CD14-positive monocyte (primary cell): ENCODE results near the gene CENPL. TPM values are rescaled to one million over a fixed set of nuclear protein-coding genes. Genes with fewer than 3 reads are reported as not detected.
A peak's percentile ranks its signal among the peaks of the same experiment; 100 is the strongest.
"Not testable (repeated sequence)": the region's sequence is repeated elsewhere in the genome, so short reads cannot be mapped to it uniquely, and the experiment has no call there.

Experiments used
- DNase-seq, 3 donors: peaks; one replicate each; pipeline ENCODE4 v3.0.0-alpha.2; 2011 to 2022
- H2AFZ ChIP-seq: 2 replicates; pipeline ENCODE4 v1.6.0; 2012; ENCODE audit warnings: mild to moderate bottlenecking, low read depth, low read length, inconsistent platforms; ENCODE audit not compliant: insufficient read depth, poor library complexity, severe bottlenecking
- H3K27ac ChIP-seq, 2 donors: 1 replicate in 1 of 2; 2 replicates in 1 of 2; pipeline ENCODE4 v1.5.1; 2012 to 2013; ENCODE audit warnings: low read length in 2 of 2, control low read depth in 1 of 2, inconsistent platforms in 1 of 2, low read depth in 1 of 2, mild to moderate bottlenecking in 1 of 2
- H3K27me3 ChIP-seq, 2 donors: one replicate each; pipeline versions ENCODE4 v1.6.0 to v1.6.1; 2011 to 2013; ENCODE audit warnings: low read length in 2 of 2; ENCODE audit not compliant: control insufficient read depth in 2 of 2, insufficient read depth in 2 of 2
- H3K36me3 ChIP-seq, 2 donors: replicated peaks in 1 of 2; 1 replicate in 1 of 2; 2 replicates in 1 of 2; pipeline versions ENCODE4 v1.5.1 to v1.6.1; 2012 to 2013; ENCODE audit warnings: low read length in 2 of 2, control low read depth in 1 of 2, inconsistent platforms in 1 of 2, mild to moderate bottlenecking in 1 of 2; ENCODE audit not compliant: insufficient read depth in 2 of 2, control insufficient read depth in 1 of 2
- H3K4me1 ChIP-seq, 2 donors: 1 replicate in 1 of 2; 2 replicates in 1 of 2; pipeline versions ENCODE4 v1.5.1 to v1.6.1; 2012 to 2013; ENCODE audit warnings: low read length in 2 of 2, control low read depth in 1 of 2, inconsistent platforms in 1 of 2, mild to moderate bottlenecking in 1 of 2, moderate library complexity in 1 of 2; ENCODE audit not compliant: insufficient read depth in 2 of 2, control insufficient read depth in 1 of 2
- H3K4me2 ChIP-seq: replicated peaks from 2 replicates; pipeline ENCODE3; 2012; ENCODE audit warnings: low read length, moderate library complexity, mild to moderate bottlenecking; ENCODE audit not compliant: poor library complexity, severe bottlenecking; ENCODE audit errors: extremely low read depth
- H3K4me3 ChIP-seq, 3 experiments: fragments of 200-600 bp in 1 of 3; sonication (generic) in 1 of 3; replicated peaks in 1 of 3; 1 replicate in 2 of 3; 2 replicates in 1 of 3; pipeline ENCODE4 v1.5.1; 2011 to 2013; ENCODE audit warnings: low read length in 3 of 3, mild to moderate bottlenecking in 3 of 3, control low read depth in 2 of 3, low read depth in 2 of 3, inconsistent platforms in 1 of 3, moderate library complexity in 1 of 3
- H3K79me2 ChIP-seq: 2 replicates; pipeline ENCODE4 v1.6.0; 2012; ENCODE audit warnings: mild to moderate bottlenecking, control low read depth, inconsistent platforms, low read length, moderate library complexity; ENCODE audit not compliant: insufficient read depth
- H3K9ac ChIP-seq: 2 replicates; pipeline ENCODE4 v1.6.0; 2017; ENCODE audit warnings: low read length, mild to moderate bottlenecking; ENCODE audit not compliant: insufficient read depth, poor library complexity, severe bottlenecking
- H3K9me3 ChIP-seq, 2 donors: replicated peaks in 1 of 2; 1 replicate in 1 of 2; 2 replicates in 1 of 2; pipeline versions ENCODE4 v1.5.1 to v1.6.1; 2012 to 2013; ENCODE audit warnings: low read length in 2 of 2, control low read depth in 1 of 2; ENCODE audit not compliant: control insufficient read depth in 1 of 2, insufficient read depth in 1 of 2
- H4K20me1 ChIP-seq: 2 replicates; pipeline ENCODE4 v1.6.0; 2012; ENCODE audit warnings: mild to moderate bottlenecking, low read length, control low read depth, moderate library complexity; ENCODE audit not compliant: insufficient read depth
- H3K27ac Mint-ChIP-seq, 7 donors: one replicate each; pipeline ENCODE4 v1.8.0; 2020; ENCODE audit warnings: mild to moderate bottlenecking in 7 of 7, mixed read lengths in 7 of 7, moderate library complexity in 6 of 7, inconsistent platforms in 2 of 7
- H3K27me3 Mint-ChIP-seq, 3 donors: one replicate each; pipeline ENCODE4 v1.8.0; 2021 to 2022; ENCODE audit warnings: low read depth in 3 of 3, mild to moderate bottlenecking in 3 of 3, mixed read lengths in 3 of 3, moderate library complexity in 3 of 3, inconsistent platforms in 1 of 3
- H3K36me3 Mint-ChIP-seq, 2 donors: one replicate each; pipeline ENCODE4 v1.8.0; 2020; ENCODE audit warnings: mixed read lengths in 2 of 2, inconsistent platforms in 1 of 2, mild to moderate bottlenecking in 1 of 2
- H3K4me1 Mint-ChIP-seq: one replicate; pipeline ENCODE4 v1.8.0; 2020; ENCODE audit warnings: mild to moderate bottlenecking, mixed read lengths
- H3K4me3 Mint-ChIP-seq, 2 donors: one replicate each; pipeline ENCODE4 v1.8.0; 2020; ENCODE audit warnings: mild to moderate bottlenecking in 2 of 2, mixed read lengths in 2 of 2, moderate library complexity in 1 of 2
- H3K9me3 Mint-ChIP-seq, 7 donors: one replicate each; pipeline ENCODE4 v1.8.0; 2020 to 2022; ENCODE audit warnings: mixed read lengths in 7 of 7, mild to moderate bottlenecking in 6 of 7, moderate library complexity in 6 of 7, inconsistent platforms in 2 of 7
- whole genome bisulfite sequencing: methylation state at CpG from one replicate; pipeline ENCODE4 v1.1.5; 2013; ENCODE audit warnings: missing lambda C conversion rate; ENCODE audit not compliant: insufficient coverage; 5-methylcytosine and 5-hydroxymethylcytosine counted together
- intact Hi-C, 2 donors: fragments of 100-400 bp; cut with micrococcal nuclease; formaldehyde crosslinking; loops; one replicate each; pipeline versions ENCODE4 v1.15.0 to v1.15.1; 2023
- polyA plus RNA-seq, 3 donors: library from polyadenylated mRNA; depleted of rRNA in 1 of 3; unstranded in 2 of 3; stranded (reverse) in 1 of 3; fragments of 300-500 nt in 2 of 3; fragments of >200 nt in 1 of 3; fragmentation: Illumina TruSeq in 2 of 3; gene quantifications; 1 replicate in 2 of 3; 2 replicates in 1 of 3; pipeline ENCODE4 v1.2.3, GENCODE V29; 2012 to 2021
- TF ChIP-seq, protein P1 (sequence below): fragments of 200-600 bp; IDR thresholded peaks from one replicate; pipeline ENCODE4 v1.8.0; 2022; ENCODE audit warnings: antibody characterized with exemption, mild to moderate bottlenecking

The CENPL gene
- polyA plus RNA-seq, 3 donors: 0.49 to 2.6 (median 0.81) TPM

DNA sequence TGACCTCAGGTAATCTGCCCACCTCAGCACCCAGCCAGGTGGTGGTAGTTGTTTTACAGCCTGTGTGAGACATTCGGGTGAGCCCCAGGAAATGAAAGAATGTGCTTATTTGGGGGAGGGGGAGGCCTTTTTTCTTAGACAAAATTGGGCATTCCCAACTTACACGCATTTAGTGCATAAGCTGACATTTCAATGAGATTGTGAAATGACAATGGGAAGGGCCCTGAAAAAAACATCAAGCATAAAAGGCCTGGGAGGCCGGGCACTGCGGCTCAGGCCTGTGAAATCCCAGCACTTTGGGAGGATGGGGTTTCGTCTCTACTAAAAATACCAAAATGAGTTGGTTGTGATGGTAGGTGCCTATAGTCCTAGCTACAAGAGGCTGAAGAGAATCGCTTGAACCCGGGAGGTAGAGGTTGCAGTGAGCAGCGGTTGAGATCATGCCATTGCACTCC is 38.1 kb upstream of the CENPL start:
- H3K4me3 Mint-ChIP-seq: no peak overlapping the region
- TF ChIP-seq, protein P1, sequence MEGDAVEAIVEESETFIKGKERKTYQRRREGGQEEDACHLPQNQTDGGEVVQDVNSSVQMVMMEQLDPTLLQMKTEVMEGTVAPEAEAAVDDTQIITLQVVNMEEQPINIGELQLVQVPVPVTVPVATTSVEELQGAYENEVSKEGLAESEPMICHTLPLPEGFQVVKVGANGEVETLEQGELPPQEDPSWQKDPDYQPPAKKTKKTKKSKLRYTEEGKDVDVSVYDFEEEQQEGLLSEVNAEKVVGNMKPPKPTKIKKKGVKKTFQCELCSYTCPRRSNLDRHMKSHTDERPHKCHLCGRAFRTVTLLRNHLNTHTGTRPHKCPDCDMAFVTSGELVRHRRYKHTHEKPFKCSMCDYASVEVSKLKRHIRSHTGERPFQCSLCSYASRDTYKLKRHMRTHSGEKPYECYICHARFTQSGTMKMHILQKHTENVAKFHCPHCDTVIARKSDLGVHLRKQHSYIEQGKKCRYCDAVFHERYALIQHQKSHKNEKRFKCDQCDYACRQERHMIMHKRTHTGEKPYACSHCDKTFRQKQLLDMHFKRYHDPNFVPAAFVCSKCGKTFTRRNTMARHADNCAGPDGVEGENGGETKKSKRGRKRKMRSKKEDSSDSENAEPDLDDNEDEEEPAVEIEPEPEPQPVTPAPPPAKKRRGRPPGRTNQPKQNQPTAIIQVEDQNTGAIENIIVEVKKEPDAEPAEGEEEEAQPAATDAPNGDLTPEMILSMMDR: no peak
- no peaks in the 10 kb centered on the region for H3K9me3 ChIP-seq

DNA sequence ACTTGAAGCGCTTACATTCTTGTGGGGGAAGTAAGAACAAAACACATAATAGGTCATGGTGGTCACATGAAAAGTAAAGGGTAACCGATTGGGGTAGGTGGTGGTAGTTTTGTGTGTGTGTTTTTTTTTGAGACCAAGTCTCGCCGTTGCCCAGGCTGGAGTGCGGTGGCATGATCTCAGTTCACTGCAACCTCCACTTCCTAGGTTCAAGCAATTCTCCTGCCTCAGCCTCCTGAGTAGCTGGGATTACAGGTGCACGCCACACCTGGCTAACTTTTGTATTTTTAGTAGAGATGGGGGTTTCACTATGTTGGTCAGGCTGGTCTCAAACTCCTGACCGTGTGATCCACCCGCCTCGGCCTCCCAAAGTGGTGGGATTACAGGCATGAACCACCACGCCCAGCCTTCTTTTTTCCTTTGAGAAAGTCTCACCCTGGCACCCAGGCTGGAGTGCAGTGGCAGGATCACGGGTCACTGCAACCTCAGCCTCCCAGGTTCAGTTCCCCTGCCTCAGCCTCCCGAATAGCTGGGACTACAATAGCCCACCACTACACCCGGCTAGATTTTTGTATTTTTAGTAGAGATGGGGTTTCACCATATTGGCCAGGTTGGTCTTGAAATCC is 37.6 kb upstream of the CENPL start:
- not testable (repeated sequence) for H3K9me3 ChIP-seq, H3K9me3 Mint-ChIP-seq, H3K4me3 ChIP-seq, H3K4me3 Mint-ChIP-seq, H3K4me2 ChIP-seq, H2AFZ ChIP-seq, H3K27me3 ChIP-seq, DNase-seq, H3K27ac ChIP-seq, H3K9ac ChIP-seq, H3K27me3 Mint-ChIP-seq
- Mint-ChIP-seq H3K36me3 (peaks cover 56 to 77% of the 10 kb centered on the region in 2 donors), H3K27ac (peak overlapping the region in 2 of 7 donors; percentile 35 to 63), H3K4me1 (peaks cover 28% of the 10 kb centered on the region)
- Histone ChIP-seq H3K79me2 (peaks cover 24% of the 10 kb centered on the region), H3K36me3 (peaks cover 60 to 77% of the 10 kb centered on the region in 2 donors), H3K4me1 (peaks cover 17 to 20% of the 10 kb centered on the region in 2 donors), H4K20me1 (peaks cover 19% of the 10 kb centered on the region)
- WGBS: 94% methylated on average over 4 of the region's 13 CpGs
- intact Hi-C loops: loop anchor here (10.0 kb wide), 2 partner anchors 303 to 387 kb away; partner anchors contain the start of gene PRDX6 (in 1 of the 2)

More for the DNA sequence above, 38.1 kb upstream of the CENPL start:
- 70% methylated on average over 5 of the region's 8 CpGs for WGBS
- Mint-ChIP-seq H3K36me3 (peaks cover 51 to 71% of the 10 kb centered on the region in 2 donors), H3K27ac (peak overlapping the region in 3 of 7 donors; percentile 37 to 63 (median 50)), H3K27me3 (no peaks in the 10 kb centered on the region), H3K9me3 (no peaks in the 10 kb centered on the region), H3K4me1 (peaks cover 29% of the 10 kb centered on the region)
- no peak for DNase-seq
- Histone ChIP-seq H3K36me3 (peaks cover 55 to 72% of the 10 kb centered on the region in 2 donors), H2AFZ (no peak overlapping the region), H3K27me3 (no peaks in the 10 kb centered on the region), H4K20me1 (peaks cover 19% of the 10 kb centered on the region), H3K27ac (no peak overlapping the region), H3K79me2 (peaks cover 29% of the 10 kb centered on the region), H3K9ac (no peak overlapping the region), H3K4me2 (no peak overlapping the region), H3K4me3 (no peak overlapping the region), H3K4me1 (peaks cover 17 to 21% of the 10 kb centered on the region in 2 donors)
- intact Hi-C loops: loop anchor here (10.0 kb wide), 2 partner anchors 302 to 388 kb away; partner anchors contain the start of gene PRDX6 (in 1 of the 2)
